ENCODE results near the gene DDR1.

DDR1 gene

DNA sequence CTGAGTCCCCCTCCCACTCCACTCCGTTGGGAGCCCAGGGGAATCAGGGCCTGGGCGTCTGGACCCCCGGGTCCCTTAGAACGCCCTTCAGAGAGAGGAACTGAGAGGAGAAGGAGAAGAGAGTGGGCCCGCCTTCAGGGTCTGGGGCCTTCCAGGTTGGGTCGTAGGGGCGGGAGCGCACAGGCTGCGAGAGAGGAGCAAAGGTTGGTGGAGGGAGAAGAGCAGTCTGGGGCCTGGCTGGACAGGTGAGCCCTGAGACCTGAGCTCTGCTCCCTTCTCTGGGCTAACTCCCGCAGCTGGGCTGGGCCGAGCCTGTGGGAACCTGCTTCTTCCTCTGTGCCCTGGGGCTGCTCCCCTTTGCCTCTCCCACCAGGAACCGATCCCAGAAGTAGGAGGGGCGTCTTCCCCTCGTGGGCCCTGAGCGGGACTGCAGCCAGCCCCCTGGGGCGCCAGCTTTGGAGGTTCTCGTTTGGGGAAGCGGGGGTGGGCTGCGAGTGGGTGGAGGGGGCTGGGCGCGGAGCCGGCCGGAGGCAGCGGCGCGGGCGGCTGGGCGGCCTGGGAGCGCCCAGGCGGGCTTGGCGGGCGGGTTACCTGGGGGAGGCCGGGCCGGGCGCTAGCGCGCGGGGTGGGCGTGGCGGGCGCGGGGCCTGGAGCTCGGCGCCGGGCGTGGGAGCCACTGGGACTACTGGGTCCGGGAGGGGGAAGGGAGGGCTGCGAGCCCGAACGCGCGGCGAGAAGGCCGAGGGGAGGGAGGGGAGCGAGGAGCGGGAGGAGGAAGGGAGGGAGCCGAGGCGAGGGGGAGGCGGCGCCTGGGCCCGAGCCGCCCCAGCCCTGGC is at the start of gene DDR1:
Gene DDR1, plus strand, starts transcription at position 835 of the 836 bp plus-strand sequence. CDS start 4,211 bp downstream, outside the sequence.
- FAIRE-seq, result no peak
- peak; percentile 69 for DNase-seq (ENCODE audit: insufficient read length, low spot score)

DNA sequence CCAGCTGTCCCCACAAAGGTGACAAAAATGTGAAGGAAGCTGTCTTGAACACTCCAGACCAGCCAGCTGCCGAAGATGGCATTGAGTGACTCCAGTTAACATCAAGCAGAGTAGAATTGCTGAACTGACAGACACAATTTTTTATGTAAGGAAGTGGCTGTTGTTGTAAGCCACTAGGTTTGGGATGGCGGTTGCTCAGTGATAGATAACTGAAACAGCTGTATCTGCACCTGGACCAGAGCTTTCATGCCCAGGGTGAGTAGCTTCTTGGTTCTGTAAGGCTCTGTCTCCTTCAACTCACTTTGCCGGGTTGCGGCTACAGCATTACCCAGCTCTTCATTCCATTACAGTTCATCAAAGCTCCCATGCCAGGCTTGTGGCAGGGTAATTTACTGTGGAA is 49.7 kb upstream of the DDR1 start:
- no peak for FAIRE-seq
- no peak for DNase-seq (ENCODE audit: insufficient read length, low spot score)

DNA sequence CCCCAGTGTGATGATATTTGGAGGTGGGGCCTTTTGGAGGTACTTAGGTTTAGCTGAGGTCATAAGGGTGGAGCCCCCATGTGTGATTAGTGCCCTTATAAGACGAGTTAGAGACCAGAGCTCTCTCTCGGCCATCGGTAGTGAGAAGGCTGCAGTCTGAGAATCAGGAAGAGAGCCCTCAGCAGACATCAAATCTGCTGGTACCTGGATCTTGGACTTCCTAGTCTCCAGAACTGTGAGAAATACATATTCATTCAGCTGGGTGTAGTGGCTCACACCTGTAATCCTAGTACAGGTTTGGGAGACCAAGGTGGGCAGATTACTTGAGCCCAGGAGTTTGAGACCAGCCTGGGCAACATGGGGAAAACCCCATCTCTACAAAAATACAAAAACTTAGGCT is 48.7 kb upstream of the DDR1 start:
- DNase-seq (ENCODE audit: insufficient read length, low spot score), result no peak
- FAIRE-seq, result no peak

DNA sequence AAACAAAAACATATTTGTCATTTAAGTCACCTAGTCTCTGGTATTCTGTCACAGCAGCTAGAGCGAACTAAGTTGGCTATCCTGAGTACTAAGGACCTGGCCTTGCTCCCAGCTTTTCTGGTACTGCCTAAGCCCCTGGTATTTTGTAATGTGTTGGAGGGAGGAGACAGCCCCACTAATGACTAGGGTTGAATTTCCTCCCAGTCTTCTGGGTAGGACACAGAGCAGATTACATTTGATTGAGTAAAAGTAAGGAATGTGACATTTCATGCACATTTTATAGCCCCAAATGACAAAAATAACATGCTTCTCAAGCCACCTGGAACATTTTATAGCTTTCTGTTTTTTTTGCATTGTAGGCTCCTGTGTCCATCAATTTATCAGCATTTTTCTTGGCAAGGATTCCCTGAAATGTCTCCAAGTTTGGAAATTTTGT is 47.9 kb upstream of the DDR1 start:
- FAIRE-seq, result no peak
- no peak for DNase-seq (ENCODE audit: insufficient read length, low spot score)

DNA sequence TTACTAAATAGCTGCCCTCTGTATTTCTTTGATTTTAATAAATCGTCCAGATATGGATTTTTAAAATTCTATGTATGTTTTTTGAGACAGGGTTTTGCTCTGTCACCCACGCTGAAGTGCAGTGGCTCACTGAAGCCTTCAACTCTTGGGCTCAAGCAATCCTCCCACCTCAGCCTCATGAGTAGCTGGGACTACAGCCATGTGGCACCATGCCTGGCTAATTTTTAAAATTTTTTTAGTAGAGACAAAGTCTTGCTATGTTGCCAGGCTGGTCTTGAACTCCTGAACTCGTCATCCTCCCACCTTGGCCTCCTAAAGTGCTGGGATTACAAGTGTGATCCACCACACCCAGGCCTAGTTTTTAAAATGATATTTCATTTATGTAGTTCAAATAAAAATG is 47.4 kb upstream of the DDR1 start:
- no peak for FAIRE-seq

DNA sequence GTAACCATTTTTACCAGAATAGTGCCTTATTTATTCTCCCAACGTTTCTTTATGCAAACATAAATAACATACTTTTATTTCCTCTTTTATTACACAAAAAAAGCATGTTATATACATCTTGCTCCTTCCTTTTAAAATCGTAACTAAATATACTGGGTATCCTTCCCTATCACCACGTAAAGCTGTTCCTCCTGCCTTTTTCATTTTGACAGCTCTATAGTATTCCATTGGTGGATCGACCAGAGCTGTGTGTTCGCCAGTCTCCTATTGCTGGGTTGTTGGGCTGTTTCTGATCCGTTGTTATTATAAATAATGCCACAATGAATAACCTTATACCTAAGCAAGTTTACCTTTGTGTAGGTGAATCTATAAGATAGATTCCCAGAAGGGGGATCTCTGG is 46.9 kb upstream of the DDR1 start:
- no peak for DNase-seq (ENCODE audit: insufficient read length, low spot score)
- FAIRE-seq, result no peak

More for the DNA sequence above, 47.4 kb upstream of the DDR1 start:
- DNase-seq (ENCODE audit: insufficient read length, low spot score), result no peak

DNA sequence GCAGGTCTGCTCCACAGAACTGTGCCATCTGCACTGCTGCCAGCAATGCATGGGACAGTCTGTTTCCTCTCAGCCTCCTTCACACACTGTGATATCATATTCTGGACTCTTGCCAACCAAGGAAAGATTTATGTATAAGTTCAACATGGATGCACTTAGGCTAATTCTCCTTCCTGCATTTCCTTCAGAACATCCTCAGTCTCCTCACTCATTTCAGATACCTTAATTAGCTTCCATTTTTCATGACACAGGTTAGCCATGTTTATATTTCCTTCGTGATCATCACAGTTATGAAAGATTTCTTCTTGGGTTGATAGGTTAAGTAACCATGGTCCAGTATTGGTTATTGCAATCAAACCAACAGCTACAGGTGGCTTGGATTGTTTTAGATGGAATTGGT is 46.4 kb upstream of the DDR1 start:
- FAIRE-seq (no peak), DNase-seq (ENCODE audit: insufficient read length, low spot score) (no peak)

DNA sequence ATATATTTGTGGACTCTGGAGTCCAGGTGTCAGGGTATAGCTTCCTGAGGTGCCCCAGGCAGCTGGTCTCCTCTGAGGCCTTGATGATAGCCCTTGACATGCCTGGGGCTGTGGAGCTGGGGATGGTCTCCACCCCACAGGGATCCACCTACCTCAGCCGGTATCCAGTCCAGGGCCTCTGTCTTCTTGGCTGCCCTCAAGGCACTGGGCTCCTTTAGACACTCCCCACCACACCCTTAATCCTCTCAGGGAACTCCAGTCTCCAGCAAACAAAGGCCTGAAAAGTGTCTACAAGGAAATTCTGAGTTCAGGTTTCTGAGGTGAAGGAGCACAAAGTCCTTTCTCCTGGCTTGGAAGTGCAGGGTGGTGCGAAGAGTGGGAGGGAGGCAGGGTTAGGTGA is 44.6 kb upstream of the DDR1 start:
- DNase-seq (ENCODE audit: insufficient read length, low spot score) (no peak), FAIRE-seq (no peak)

DNA sequence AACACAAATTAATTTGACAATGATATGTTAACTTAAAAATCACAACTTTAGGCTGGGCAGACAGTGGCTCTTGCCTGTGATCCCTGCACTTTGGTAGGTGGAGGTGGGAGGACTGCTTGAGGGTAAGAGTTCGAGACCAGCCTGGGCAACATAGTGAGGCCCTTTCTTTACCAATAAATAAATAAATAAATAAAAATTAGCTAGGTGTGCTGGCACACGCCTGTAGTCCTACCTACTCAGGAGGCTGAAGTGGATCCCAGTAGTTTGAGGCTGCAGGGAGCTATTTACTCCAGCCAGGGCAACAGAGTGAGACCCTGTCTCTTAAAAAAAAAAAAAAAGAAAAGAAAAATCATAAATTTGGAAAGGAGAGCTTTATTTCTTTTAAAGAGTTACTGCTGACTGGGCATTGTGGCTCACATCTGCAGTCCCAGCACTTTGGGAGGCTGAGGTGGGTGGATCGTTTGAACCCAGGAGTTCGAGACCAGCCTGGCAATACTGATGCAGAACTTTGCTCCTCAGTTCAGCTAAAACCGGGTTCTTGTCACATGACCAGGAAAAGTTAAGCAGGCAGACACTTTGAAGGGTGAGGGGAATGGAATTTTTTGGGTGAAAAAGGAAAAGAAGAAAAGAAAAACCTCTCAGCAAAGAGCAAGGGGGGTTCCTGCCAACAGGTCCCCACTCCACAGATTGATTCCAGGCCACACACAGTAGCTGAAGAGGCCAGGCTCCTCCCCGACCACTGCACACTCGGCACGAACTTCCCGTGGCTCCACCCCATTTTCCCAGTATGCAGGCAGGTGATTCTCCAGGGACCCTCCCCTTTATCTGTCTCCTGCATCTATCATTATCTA is 44.0 kb upstream of the DDR1 start:
- FAIRE-seq (no peak), DNase-seq (ENCODE audit: insufficient read length, low spot score) (no peak)

DNA sequence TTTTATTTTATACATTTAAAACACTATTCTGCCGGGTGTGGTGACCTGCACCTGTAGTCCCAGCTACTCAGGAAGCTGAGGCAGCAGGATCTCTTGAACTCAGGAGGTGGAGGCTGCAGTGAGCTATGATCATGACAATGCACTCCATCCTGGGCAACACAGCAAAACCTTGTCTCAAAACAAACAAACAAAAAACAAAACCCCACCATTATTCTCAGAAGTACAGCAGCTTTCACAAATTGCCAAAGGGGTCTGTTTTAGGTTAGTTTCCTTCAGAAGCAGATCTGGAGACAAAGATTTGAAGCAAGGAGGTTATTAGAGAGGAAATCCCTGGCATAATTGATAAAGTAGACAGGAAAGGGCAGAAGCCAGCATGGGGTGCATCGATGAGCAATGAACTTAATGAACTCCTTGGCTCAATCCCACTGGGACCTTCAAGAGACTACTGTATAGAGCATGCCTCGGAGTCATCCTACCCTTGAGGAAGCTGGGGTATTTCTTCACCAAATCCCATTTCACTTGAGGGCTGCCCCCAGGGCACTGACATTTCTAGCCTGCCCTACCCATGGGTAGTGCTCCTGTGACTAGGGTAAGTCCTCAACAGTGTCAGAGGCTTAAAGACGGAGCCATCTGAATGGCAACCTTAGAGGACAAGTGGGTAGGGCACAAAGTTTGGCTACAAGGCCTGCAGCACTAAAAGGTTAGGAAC is 43.2 kb upstream of the DDR1 start:
- FAIRE-seq (no peak), DNase-seq (ENCODE audit: insufficient read length, low spot score) (no peak)

DNA sequence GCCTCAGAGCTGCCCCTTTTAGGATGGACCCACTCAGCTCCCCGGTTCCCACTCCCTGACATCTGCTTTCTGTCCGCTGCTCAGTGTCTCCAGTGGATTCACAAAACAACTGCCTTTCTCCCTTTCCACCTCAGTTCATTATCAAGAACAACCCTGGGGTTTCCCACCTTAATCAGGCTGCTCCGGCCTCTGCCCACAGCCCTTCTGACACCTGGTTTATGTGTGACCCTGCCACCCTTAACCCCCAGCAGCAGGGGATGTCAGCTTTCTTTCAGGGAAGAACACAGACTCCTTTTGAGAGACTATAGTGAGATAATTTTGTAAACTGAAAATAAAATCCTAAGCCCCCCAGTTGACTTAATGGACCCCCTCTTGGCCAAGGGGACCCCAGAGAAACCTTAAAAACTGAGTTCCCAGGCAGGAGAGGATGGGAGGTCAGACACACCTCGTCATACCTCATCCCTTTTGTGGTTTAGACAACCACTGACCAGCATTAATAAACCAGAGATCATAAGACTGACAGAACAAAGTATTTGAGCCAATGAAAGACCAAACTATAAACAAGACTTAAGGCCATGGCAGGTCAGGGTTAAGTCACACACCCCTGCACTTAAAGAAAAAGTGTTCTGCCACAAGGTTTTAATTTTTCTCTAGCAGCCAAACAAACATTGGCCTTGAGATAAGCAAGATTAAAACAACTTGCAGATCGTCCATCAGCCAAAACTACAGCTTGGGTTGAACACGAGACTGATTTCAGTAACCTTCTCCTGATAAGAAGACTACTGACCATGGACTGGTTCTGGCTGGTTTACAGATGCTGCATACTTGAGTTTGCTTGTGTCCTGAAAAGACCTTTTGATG is 42.4 kb upstream of the DDR1 start:
- FAIRE-seq (no peak), DNase-seq (ENCODE audit: insufficient read length, low spot score) (no peak)

DNA sequence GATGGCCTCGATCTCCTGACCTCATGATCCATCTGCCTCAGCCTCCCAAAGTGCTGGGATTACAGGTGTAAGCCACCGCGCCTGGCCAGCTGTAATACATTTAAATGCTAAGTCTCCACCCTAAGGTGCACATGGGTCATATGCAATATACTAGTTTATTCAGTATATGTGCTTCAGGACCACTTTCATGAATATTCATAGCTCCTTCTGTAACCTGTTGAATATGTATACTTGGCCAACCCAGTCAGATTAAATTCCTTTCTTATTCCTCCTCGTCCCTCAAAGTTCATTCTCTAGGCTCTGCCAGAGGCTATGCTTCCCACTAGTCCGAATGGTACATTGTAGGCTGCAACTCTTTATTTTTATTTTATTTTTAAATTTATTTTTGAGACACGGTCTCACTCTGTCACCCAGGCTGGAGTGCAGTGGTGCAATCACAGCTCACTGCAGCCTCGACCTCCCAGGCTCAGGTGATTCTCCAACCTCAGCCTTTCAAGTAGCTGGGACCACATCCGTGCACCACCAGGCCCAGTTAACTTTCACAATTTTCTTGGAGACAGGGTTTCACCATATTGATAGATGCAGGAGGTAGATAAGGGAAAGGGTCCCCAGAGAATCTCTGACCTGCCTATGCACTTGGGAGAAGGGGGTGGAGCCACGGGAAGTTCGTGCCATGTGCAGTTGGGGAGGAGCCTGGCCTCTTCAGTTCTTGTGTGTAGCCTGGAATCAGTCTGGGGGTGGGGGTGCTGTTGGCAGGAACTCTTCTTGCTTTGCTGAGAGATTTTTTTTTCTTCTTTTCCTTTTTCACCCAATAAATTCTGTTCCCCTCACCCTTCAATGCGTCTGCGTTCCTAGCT is 41.3 kb upstream of the DDR1 start:
- FAIRE-seq (no peak), DNase-seq (ENCODE audit: insufficient read length, low spot score) (no peak)

DNA sequence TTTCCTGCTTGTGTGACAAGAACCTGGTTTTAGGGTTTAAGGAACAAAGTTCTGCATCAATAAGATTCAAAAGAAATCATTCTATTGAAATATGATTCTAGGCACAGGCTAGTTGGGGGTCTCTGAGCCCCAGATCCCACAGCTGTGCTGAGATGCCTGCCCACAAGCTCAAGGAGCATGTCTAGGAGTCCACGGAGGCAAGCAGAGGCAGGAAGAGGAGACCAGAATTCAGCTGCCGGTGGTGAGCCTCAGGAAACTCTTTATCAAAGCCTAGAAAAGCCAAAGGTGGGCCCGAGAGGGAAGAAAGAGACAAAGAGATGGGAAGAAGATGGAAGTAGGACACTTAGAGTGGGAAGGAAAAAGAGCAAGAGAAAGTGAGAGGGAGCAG is 40.7 kb upstream of the DDR1 start:
- DNase-seq (ENCODE audit: insufficient read length, low spot score), result no peak
- no peak for FAIRE-seq

DNA sequence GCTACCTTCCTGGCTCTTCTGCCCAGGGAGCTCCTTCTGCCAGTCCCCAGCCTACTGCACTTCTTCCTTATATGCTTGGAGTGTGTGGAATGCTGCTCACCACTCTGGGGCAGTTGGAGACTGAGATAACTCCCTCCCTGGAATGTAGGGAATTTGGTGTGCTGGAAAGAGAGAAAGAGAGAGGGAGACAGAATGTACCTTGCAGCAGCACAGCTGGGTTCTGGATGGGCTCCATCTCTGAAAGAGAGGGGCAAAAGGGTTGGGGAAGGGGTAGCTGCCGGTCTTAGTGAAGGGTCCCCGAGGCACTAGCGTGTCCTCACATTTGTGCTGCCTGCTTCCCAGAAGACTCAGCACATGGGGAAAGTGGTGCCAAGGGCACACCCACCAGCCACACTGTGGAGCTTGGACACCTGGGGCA is 40.2 kb upstream of the DDR1 start:
- DNase-seq (ENCODE audit: insufficient read length, low spot score), result peak; percentile 80
- FAIRE-seq, result no peak

DNA sequence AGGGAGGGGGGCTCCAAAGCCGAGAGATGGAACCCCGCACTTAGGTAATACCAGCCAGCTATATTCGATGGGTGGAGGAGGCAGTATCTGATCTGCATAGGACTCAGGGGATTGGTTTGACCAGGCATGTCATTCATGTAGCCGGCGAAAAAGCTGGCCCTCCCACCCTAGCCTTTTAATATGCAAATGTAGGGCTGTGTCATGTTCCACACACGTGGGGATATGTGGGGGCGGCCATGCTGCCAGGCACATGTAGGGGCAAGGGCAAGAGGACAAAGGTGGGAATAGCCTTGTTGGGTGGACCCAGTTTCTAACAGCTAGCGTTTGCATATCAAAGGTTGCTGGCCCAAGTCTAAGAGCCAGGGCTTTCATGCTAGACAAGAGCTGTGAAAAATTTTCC is 39.1 kb upstream of the DDR1 start:
- DNase-seq (ENCODE audit: insufficient read length, low spot score) (no peak), FAIRE-seq (no peak)

DNA sequence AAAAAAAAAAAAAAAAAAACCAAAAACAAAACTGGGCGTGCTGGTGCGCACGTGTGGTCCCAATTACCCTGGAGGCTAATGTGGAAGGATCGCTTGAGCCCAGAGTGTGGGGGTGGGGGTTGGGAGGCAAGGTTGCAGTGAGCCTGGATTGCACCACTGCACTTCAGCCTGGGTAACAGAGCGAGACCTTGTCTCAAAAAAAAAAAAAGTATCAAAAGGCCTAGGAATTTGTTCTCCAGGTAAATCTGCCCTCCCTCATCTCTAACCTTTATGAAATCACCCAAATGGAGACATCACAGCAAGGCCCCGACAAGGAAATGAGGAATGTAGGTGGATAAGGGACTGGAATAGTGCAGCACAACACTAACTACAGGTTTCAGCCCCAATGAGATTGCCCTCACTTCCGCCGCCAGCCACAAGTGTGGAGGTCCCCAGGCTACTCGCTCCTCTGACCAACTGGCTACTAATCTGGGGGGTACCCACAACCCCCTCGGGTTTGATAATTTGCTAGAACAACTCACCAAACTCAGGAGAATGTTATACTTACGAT is 36.8 kb upstream of the DDR1 start:
- FAIRE-seq (no peak), DNase-seq (ENCODE audit: insufficient read length, low spot score) (no peak)

DNA sequence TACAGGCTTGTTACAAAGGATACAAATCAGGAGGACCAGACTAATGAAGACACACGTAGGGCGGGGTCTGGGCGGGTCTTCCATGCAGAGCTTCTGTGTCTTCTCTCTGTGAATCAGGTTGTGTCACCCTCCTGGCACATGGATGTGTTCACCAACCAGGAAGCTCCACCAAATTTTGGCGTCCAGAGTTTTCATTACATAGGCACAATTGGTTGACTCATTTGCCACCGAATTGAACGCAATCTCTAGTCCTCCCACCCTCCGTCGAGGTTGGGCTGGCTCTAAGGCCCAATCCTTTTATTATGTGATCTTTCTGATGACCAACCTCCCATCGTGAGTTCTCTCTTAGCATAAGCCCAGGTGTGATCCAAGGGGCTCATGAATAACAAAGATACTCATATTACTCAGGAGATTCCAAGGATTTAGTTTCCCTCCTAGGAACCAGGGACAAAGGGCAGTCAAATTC is 36.3 kb upstream of the DDR1 start:
- no peak for DNase-seq (ENCODE audit: insufficient read length, low spot score)
- FAIRE-seq, result no peak

DNA sequence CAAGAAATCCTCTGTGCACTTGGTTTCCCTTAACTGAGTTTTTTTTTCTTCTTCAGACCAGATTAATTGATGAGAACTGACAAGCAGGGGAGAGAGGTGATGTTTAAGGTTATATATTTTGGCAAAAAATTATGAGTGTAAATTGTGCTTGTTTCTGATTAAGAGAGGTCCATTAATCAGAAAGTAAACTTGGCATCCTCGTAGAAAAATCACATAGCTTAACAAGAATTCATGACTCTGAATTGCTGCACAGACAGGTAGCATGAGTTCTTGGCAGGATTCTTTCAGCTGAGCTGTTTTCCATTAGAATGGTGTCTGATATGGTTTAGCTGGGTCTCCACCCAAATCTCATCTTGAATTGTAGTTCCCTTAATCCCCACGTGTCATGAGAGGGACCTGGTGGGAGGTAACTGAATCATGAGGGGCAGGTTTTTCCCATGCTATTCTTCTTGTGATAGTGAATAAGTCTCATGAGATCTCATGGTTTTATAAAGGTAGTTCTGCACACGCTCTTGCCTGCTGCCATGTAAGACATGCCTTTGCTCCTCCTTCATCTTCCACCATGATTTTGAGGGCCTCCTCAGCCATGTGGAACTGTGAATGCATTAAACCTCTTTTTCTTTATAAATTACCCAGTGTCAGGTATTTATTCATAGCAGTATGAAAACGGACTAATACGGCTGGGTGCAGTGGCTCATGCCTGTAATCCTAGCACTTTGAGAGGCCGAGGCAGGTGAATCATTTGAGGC is 34.2 kb upstream of the DDR1 start:
- DNase-seq (ENCODE audit: insufficient read length, low spot score) (no peak), FAIRE-seq (no peak)
